Measurements from ENCODE around the gene HSPBP1. TPM values are rescaled to one million over a fixed set of nuclear protein-coding genes. Genes with fewer than 3 reads are reported as not detected.

Gene HSPBP1
- total RNA-seq, 2 donors from 2014 or later: 26.8 to 26.9 TPM

DNA sequence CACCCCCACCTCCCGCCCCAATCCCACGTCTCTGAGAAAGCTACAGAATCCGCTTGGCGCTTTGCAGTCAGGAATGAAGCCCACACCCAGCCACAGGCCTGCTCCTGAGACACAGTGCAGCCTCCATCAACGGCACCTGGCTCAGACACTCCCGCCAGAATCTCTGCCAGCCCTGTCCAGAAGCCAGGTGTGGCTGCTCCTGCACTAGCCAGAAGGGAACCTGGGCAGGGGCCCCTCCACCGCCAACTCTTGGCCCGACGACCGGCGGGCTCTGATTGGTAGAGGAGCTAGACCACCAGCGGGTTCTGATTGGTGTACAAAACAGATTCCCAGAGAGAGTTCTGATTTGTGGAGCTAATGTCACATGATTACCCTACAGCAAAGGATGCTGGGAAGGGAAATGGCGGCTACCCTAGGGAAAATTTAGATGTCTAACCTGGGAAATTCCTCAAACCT, 18.2 kb downstream of the HSPBP1 start:
- Histone ChIP-seq H3K27me3 (replicated peaks; ENCODE audit: insufficient read depth) (no peaks in the 10 kb centered on the region), H3K4me3 (no peak overlapping the region), H3K4me1 (ENCODE audit: control insufficient read depth in 1 of 2, low read depth in 2 of 2) (peaks cover 14 to 21% of the 10 kb centered on the region in 2 donors), H3K36me3 (peaks cover 6% of the 10 kb centered on the region), H3K9me3 (no peaks in the 10 kb centered on the region), H3K27ac (no peak overlapping the region)
- no peak for DNase-seq (ENCODE audit: low spot score)
- ATAC-seq (ENCODE audit: insufficient number of reproducible peaks, low FRiP score, low read depth): no peak
- TF ChIP-seq CTCF (IDR thresholded peaks at IDR 0.05): no peak

DNA sequence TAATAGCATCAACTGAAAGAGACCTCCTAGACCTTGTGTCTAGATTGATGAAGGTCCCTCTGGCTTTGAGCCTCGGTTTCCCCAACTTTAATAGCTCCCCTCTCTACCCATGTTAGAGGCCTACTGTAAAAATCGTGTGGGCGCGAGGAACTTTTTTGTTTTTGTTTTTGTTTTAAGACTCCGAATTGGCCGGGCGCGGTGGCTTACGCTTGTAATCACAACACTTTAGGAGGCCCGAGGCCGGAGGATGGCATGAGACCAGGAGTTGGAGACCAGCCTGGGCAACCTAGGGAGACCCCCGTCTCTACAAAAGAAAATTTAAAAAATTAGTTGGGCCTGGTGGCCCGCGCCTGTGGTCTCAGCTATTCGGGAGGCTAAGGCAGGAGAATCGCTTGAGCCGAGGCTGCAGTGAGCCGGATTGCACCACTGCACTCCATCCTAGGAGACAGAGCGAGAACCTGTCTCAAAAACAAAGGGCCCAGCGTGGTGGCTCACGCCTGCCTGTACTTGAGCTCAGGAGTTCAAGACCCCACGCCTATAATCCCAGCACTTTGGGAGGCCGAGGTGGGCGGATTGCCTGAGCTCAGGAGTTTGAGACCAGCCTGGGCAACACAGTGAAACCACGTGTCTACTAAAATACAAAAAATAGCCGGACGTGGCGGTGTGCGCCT, 20.2 kb downstream of the HSPBP1 start:
- Histone ChIP-seq H3K9me3 (no peaks in the 10 kb centered on the region), H3K27ac (peak overlapping the region; percentile 88 to 93), H3K27me3 (replicated peaks; ENCODE audit: insufficient read depth) (no peaks in the 10 kb centered on the region), H3K4me3 (peak overlapping the region; percentile 94), H3K4me1 (ENCODE audit: control insufficient read depth in 1 of 2, low read depth in 2 of 2) (peaks cover 33 to 41% of the 10 kb centered on the region in 2 donors), H3K36me3 (no peaks in the 10 kb centered on the region)
- no peak for ATAC-seq (ENCODE audit: insufficient number of reproducible peaks, low FRiP score, low read depth)
- TF ChIP-seq CTCF (IDR thresholded peaks at IDR 0.05): no peak
- no peak for DNase-seq (ENCODE audit: low spot score)

- peaks cover 36 to 47% of the 10 kb centered on the region in 2 donors for H3K4me1 ChIP-seq (ENCODE audit: control insufficient read depth in 1 of 2, low read depth in 2 of 2)
- TF ChIP-seq CTCF (IDR thresholded peaks at IDR 0.05): no peak
Measured at GRCh38 chr19:55258828-55259539, 20.9 kb downstream of the HSPBP1 start, which contains the start of gene PPP6R1. TSS of gene PPP6R1 (minus strand) at chr19:55259017. CDS start at chr19:55247103, 11,914 bp downstream.

DNA sequence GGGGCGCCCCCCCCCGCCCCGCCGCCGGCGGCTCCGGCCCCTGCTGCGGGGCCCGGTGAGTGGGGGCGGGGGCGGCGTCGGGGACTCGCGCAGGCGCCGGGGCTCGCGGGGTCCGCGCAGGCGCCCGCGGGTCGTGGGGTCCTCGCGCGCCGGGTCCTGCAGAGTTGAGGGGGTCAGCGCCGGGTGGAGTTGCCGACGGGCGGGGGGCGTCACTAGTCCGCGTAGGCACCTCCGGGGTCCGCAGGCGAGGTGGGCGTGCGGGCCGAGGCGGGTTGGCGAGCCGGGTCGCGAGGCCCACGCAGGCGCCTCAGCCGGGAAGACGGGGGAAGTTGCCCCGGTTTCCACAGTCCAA, 21.5 kb downstream of the HSPBP1 start:
- no peak for TF ChIP-seq CTCF (IDR thresholded peaks at IDR 0.05)
- Histone ChIP-seq H3K4me1 (ENCODE audit: control insufficient read depth in 1 of 2, low read depth in 2 of 2) (peaks cover 38 to 51% of the 10 kb centered on the region in 2 donors), H3K9me3 (no peaks in the 10 kb centered on the region), H3K27me3 (replicated peaks; ENCODE audit: insufficient read depth) (no peaks in the 10 kb centered on the region), H3K36me3 (peaks cover under 1% of the 10 kb centered on the region), H3K27ac (peak overlapping the region; percentile 62 to 88), H3K4me3 (peak overlapping the region; percentile 94)
- ATAC-seq (ENCODE audit: insufficient number of reproducible peaks, low FRiP score, low read depth) (no peak), DNase-seq (ENCODE audit: low spot score) (no peak)

More at GRCh38 chr19:55258828-55259539, 20.9 kb downstream of the HSPBP1 start, which contains the start of gene PPP6R1:
- no peaks in the 10 kb centered on the region for H3K9me3 ChIP-seq
- H3K27ac ChIP-seq: peak within 1 kb of the TSS; percentile 88 to 93
- ATAC-seq (ENCODE audit: insufficient number of reproducible peaks, low FRiP score, low read depth) (peak; percentile 99), DNase-seq (ENCODE audit: low spot score) (peak; percentile 82)
- peak within 1 kb of the TSS; percentile 94 for H3K4me3 ChIP-seq
- no peaks in the 10 kb centered on the region for H3K27me3 ChIP-seq (replicated peaks; ENCODE audit: insufficient read depth)
- no peaks in the 10 kb centered on the region for H3K36me3 ChIP-seq
